Measurements from ENCODE around the gene MBD3.
A peak's percentile ranks its signal among the peaks of the same experiment; 100 is the strongest.
"Not testable (repeated sequence)": the region's sequence is repeated elsewhere in the genome, so short reads cannot be mapped to it uniquely, and the experiment has no call there.

MBD3 gene

GRCh38 chr19:1571358-1571757 is 21.3 kb downstream of the MBD3 start:
- no peak for DNase-seq (ENCODE audit: low spot score)

GRCh38 chr19:1570836-1571235 is 21.8 kb downstream of the MBD3 start:
- DNase-seq (ENCODE audit: low spot score) = no peak

DNA sequence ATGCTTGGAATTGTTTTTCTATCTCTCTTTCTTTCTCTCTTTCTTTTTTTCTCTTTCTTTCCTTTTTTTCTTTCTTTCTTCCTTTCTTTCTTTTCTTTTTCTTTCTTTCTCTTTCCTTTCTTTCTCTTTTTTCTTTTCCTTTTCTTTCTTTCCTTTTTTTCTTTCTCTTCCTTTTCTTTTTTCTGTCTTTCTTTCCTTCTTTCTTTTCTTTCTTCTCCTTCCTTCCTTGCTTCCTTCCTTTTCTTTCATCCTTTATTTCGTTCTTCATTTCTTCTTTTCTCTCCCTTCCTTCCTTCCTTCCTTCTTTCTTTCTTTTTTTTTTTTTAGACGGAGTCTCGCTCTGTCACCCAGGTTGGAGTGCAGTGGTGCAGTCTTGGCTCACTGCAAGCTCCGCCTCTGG is 22.7 kb downstream of the MBD3 start:
- DNase-seq (ENCODE audit: low spot score) = no peak

DNA sequence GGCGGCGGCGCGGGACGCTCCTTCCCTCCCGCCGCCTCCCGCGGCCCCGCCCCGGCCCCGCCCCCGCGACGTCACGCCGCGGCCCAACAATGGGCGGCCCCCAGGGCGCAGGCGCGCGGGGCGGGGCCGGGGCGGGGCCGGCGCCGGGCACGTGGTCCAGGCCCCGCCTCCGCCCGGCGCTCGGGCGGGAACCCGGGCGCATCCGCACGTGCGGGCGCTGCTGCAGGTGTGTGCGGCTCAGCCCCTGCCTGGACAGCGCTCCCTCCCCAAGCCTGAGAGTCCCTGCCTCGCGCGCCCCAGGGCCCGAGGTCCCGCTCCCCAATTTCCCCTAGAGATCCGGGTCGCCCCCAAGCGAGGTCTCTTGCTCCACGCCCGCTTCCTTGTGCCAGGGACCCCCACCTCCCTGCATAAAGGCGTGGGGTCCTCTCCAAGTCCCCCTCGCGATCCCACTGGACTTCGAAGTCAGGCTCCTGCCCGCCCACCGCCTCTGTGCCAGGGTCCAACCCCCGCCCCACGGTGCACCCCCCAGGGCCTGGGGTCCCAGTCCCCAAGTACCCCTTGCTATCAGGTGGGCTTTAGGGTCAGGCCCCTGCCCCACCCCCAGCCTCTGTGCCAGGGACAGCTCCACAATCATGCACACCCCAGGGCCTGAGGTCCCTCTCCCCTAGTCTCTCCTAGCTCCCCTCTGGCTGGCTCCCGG is 24.2 kb downstream of the MBD3 start, which contains the start of gene MEX3D:
MEX3D (minus strand) TSS at position 6 of the 700 bp plus-strand sequence. CDS start 267 bp downstream, outside the sequence.
- peak; percentile 81 for DNase-seq (ENCODE audit: low spot score)

GRCh38 chr19:1567848-1568227 is 24.8 kb downstream of the MBD3 start:
- DNase-seq (ENCODE audit: low spot score) = no peak

- DNase-seq (ENCODE audit: low spot score) = no peak
Observed at GRCh38 chr19:1567116-1567847, 25.4 kb downstream of the MBD3 start.

DNA sequence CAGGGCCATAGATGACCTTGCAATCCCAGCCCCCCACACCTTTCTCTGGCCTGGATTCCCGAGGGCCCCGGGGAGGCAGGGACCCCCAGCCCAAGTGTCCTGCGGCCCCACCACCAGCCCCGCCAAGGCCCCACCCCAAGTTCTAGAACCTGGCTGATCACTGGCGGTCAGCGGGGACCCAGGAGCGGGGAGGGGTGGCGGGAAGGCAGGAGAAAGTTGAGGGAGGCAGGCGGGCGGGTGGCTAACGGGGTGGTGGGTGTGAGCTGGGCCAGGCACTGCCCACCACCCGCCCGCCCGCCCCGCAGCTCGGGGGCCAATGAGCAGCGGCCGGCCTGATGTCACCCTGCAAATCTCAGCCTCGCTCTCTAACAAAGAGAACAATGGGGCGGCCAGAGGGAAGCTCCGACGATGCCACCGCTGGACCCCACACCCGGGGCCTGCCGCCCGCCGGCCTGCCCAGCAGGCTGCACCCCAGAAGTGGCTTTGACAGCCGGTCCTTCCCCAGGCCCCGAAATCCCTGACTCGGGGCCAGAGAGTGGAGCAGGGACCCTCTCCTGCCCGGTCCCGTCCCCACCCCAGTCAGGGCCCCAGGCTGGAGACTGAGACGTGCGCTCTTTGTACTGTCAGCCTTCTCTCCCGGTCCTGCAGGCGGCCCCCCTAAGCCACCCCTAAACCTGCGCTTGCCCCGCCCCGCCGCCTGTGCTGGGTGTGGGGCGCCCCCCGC is 26.1 kb downstream of the MBD3 start:
- no peak for DNase-seq (ENCODE audit: low spot score)

GRCh38 chr19:1563251-1563650 is 29.4 kb downstream of the MBD3 start:
- no peak for DNase-seq (ENCODE audit: low spot score)

GRCh38 chr19:1561236-1561842 is 31.3 kb downstream of the MBD3 start:
- DNase-seq (ENCODE audit: low spot score) = no peak

DNA sequence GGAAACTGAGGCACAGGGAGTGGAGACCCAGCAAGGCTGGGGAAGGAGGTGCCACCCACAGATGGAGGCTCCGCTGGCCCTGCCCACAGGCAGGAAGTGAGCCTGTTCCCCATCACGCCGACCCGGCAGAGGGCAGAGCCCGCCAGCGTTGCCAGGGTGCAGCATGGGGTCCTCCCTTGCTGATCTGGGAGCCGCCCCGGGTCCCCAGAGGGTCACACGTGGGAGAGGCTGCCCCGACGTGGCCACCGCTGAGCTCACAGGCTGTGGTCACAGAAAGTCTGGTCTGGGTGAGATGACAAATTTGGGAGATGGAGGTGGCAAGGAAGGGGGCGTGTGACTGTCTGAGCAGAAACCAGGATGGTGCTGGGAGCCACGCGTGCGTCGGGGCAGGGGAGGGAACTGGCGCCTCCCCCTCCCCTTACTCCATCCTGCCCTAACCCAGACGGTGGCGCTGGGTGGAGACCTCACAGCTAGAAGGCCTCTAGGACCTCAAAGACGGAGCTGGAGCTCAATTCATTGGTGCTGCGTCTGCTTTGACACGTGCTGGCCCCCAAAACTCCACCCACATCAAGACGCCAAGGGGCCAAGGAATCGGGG is 32.3 kb downstream of the MBD3 start:
- DNase-seq (ENCODE audit: low spot score) = no peak

GRCh38 chr19:1558552-1558951 is 34.1 kb downstream of the MBD3 start:
- no peak for DNase-seq (ENCODE audit: low spot score)

DNA sequence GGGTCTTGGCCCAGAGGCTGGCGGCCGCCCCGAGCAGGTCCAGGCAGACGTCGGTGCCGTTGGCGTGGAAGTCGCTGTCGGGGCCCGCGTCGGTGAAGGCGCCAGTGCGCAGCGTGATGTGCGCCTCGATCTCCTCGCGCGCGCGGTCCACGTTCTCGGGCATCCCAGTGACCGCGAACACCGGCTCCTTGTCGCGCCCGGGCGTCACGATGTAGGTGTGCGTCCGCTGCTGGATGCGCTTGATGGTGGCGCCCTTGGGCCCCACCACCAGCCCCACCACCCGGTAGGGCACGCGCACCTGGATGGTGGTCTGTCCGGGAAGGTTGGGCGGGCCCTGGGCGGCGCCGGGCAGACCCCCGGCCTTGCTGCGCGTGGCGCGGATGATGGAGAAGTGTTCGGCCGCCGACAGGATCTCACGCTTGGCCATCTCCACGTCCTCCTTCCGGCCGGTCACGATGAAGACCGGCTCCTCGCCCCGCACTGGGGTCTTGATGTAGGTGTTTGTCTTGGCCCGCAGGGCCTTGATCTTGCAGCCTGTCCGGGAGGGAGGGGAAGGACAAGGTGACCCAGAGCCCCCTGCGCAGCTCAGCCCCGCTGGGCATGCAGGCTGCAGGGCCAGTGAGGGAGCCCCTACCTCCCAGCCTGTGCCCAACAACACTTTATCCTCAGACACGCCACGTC is 36.1 kb downstream of the MBD3 start:
- no peak for DNase-seq (ENCODE audit: low spot score)

DNA sequence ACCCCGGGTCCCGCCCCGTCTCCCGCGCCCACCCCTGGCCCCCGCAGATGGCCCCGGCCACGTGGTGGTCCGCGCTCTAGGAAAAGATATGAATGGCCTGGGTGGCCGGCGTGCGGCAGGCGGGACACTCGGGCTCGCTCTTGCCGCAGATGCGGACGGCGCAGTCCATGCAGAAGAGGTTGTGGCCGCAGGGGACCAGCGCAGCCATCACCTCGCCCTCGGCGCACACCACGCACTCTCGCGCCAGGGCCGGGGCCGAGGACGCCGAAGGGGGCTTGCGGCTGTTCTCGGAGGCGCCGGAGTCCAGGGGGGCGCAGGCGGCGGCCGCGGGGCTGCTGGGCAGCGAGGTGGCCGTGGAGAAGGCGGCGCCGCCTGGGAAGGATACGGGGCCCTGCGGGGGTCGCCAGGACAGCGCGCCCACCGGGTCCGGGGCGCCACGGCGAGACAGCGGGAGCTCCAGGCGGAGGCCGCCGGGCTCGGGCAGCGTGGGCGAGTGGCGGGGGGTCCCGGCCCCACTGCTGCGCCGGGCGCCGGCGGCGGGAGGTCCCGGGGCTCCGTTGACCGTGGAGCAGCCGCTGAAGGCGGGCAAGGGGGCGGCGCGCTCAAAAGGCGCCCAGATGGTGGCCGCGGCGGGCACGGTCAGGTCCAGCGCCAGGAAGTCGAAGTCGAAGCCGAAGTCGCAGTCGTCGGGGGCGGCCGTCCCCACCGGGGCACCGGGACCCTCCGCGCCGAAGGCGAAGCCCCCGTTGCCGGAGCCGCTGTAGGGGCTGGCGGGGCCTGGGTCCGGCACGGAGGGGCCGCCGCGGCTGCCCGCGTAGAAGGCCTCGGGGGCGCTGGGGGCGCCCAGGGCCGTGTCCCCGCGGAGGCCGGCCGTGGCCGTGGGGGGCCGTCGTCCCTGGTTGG is 36.9 kb downstream of the MBD3 start:
- no peak for DNase-seq (ENCODE audit: low spot score)

DNA sequence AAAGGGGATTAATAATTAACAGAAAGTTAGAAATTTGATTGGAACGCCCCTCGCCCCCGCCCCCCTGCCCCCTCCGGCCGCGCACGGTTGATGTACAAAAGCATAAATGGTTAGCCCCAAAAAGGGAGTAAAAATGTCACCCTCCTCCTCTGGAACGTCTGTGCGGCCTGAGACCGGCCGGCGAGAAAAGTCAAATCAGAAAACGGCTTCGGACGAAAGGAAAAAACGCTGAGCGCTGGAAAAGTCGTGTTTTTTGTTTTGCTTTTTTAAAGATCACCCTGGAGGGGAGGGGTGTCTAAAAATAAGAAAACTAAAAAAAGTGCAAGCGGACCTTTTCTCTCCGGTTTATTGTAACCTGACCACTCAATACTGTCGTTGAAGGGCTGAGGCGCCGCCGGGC is 37.7 kb downstream of the MBD3 start:
- no peak for DNase-seq (ENCODE audit: low spot score)

- no peak for DNase-seq (ENCODE audit: low spot score)
Observed at GRCh38 chr19:1553415-1553814, 39.2 kb downstream of the MBD3 start.

DNA sequence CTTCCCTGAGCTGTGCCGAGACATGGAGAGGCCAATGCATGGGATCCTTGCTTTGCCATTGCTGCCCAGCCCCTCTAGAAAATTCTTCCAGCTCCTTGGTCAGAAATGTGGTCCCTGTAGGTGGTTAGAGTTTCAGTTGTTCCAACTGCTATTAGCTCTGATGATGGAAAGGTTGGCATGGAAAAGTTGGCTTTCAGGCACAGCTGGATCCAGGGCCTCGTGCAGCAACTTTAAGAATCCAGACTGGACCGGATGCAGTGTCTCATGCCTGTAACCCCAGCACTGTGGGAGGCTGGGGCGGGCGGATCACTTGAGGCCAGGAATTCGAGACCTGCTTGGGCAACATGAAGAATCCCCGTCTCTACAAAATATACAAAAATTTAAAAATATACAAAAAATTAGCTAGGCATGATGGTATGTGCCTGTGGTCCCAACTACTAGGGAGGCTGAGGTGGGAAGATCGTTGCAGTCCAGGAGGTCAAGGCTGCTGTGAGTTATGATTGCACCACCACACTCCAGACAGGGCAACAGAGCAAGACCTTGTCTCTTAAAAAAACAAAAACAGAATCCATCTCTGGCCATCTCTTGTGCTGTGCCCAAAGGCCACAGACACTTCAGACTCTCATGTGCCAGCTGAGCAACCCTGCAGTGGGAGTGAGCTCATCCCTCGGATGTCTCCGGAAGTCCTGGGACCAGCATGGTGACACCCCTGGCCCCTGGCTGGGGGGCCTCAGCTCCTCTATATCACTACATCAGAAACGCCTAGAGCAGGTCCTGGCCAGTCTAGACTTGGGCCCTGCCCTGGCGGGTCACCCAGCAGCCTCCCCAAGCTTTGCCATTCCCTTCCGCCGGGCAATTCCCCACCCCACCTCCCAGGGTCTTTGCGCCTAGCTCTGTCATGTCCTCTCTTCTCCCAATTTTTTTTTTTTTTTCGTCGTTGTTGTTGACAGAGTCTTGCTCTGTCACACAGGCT is 41.3 kb downstream of the MBD3 start:
- no peak for DNase-seq (ENCODE audit: low spot score)

DNA sequence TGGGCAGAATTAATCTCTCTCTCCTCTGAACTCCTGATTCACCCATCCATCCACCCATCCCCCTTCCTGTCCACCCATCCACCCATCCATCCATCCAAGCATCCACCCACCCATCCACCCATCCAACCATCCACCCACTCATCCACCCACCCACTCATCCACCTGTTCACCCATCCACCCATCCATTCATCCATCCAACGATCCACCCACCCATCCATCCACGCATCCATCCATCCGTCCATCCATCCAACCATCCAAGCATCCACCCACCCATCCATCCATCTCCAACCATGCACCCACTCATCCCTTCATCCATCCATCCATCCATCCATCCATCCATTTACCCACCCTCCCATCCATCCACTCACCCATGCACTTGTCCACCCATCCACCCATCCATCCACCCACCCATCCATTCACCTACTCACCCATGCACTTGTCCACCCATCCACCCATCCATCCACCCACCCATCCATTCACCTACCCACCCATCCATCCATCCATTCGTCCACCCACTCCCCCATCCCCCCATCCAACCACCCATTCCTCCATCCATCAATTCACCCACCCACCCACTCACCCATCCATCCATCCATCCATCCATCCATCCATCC is 43.2 kb downstream of the MBD3 start:
- no peak for DNase-seq (ENCODE audit: low spot score)

DNA sequence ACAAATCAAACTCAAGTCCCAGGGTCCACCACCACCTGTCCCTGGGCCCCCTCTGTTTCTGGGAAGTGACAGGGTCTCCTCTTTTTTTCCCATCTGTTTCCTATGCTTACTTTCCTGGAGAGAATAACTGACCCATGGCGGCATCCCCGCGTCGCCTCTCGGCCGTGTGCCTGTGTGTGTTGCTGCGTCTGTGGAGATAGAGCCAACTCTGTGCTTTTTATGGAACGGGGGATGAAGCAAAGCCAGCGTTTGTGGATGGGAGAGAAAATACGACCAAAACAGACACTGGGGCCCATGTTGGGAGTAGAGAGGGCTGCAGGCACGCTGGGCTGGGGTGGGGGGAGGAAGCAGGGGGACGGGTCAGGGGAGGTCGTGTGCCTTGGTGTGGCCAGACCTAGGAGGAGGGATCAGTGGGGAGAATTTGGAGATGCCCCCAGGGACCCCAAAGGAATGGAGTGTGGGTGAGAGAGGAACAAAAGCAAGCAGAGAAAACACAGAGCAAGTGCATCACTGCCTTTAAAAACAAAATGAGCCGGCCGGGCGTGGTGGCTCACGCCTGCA is 52.2 kb downstream of the MBD3 start:
- DNase-seq (ENCODE audit: low spot score) = no peak

GRCh38 chr19:1539749-1540148 is 52.9 kb downstream of the MBD3 start:
- not testable (repeated sequence) for DNase-seq (ENCODE audit: low spot score)
